Cardiac atrium fibroblast (primary cell): ENCODE data around the gene S100A8. TPM values are rescaled to one million over a fixed set of nuclear protein-coding genes. Genes with fewer than 3 reads are reported as not detected.

ENCODE experiments used
- total RNA-seq: library from RNA; depleted of rRNA; stranded (reverse); fragments of >200 nt; gene quantifications from 2 replicates; pipeline ENCODE4 v1.2.3, GENCODE V29; 2015

S100A8 gene
- total RNA-seq, result not detected in 2 replicates

GRCh38 chr1:153390938-153391710, at the start of gene S100A8:
Gene S100A8, minus strand, starts transcription at chr1:153391073. Its CDS starts 538 bp downstream, at chr1:153390535.

GRCh38 chr1:153415850-153416570, 25.1 kb upstream of the S100A8 start, which contains the start of gene S100A7A:
Gene S100A7A, plus strand, starts transcription at chr1:153416520. Its CDS starts 1,563 bp downstream, at chr1:153418083.

GRCh38 chr1:153375511-153375910, 15.4 kb downstream of the S100A8 start, which contains the start of gene S100A12:
Gene S100A12, minus strand, starts transcription at chr1:153375621. Its CDS starts 1,029 bp downstream, at chr1:153374592.

GRCh38 chr1:153357853-153358690, 32.8 kb downstream of the S100A8 start, which contains the start of gene S100A9:
Gene S100A9, plus strand, starts transcription at chr1:153357854. Its CDS starts 430 bp downstream, at chr1:153358284.

GRCh38 chr1:153348511-153349362, 42.1 kb downstream of the S100A8 start, which contains the start of gene PGLYRP4:
Gene PGLYRP4, minus strand, starts transcription at chr1:153348841. Its CDS starts 909 bp downstream, at chr1:153347932.

Other genes with a start within 250 kb of the S100A8 start
- gene SPRR2G, start 240.2 kb downstream of the S100A8 start, total RNA-seq, result not detected in 2 replicates
- gene LELP1, start 187.6 kb downstream of the S100A8 start, total RNA-seq, result not detected in 2 replicates
- gene PRR9, start 173.5 kb downstream of the S100A8 start, total RNA-seq, result not detected in 2 replicates
- not detected in 2 replicates for gene LORICRIN, start 131.4 kb downstream of the S100A8 start, total RNA-seq
- gene PGLYRP3, start 78.1 kb downstream of the S100A8 start, total RNA-seq, result not detected in 2 replicates
- gene PGLYRP4, start 42.2 kb downstream of the S100A8 start, total RNA-seq, result not detected in 2 replicates
- not detected in 2 replicates for gene S100A9, start 33.2 kb downstream of the S100A8 start, total RNA-seq
- not detected in 2 replicates for gene S100A12, start 15.5 kb downstream of the S100A8 start, total RNA-seq
- gene S100A7A, start 25.4 kb upstream of the S100A8 start, total RNA-seq, result not detected in 2 replicates
- gene S100A7, start 69.6 kb upstream of the S100A8 start, total RNA-seq, result not detected in 2 replicates
- 782 and 910 TPM in 2 replicates for gene S100A6, start 144.9 kb upstream of the S100A8 start, total RNA-seq
- not detected in 2 replicates for gene S100A5, start 149.9 kb upstream of the S100A8 start, total RNA-seq
- gene S100A4, start 154.7 kb upstream of the S100A8 start, total RNA-seq, result 145 and 248 TPM in 2 replicates
- gene S100A3, start 158.2 kb upstream of the S100A8 start, total RNA-seq, result 7.5 and 9.0 TPM in 2 replicates
- gene S100A2, start 174.8 kb upstream of the S100A8 start, total RNA-seq, result 0.16 TPM in 1 of 2 replicates, not detected in the other
- gene S100A16, start 222.1 kb upstream of the S100A8 start, total RNA-seq, result 200 and 242 TPM in 2 replicates
- not detected in 2 replicates for gene S100A14, start 225.3 kb upstream of the S100A8 start, total RNA-seq
- gene S100A13, start 236.4 kb upstream of the S100A8 start, total RNA-seq, result 144 and 173 TPM in 2 replicates
- not detected in 2 replicates for gene S100A1, start 237.4 kb upstream of the S100A8 start, total RNA-seq
- gene CHTOP, start 243.0 kb upstream of the S100A8 start, total RNA-seq, result 22.8 and 24.0 TPM in 2 replicates